Common myeloid progenitor, CD34-positive (primary cell): ENCODE measurements around the gene COPRS. TPM values are rescaled to one million over a fixed set of nuclear protein-coding genes. Genes with fewer than 3 reads are reported as not detected.

Experiments used
- CTCF ChIA-PET: fragments of 350-600 bp; sonication (Branson Sonifier 250); formaldehyde crosslinking; loops from one replicate; lab custom pipeline; 2021; ENCODE audit warnings: antibody characterized with exemption; lab: Charles Lee
- POLR2A ChIA-PET: fragments of 350-600 bp; sonication (Branson Sonifier 250); formaldehyde crosslinking; loops from one replicate; lab custom pipeline; 2021; ENCODE audit warnings: antibody characterized with exemption; lab: Charles Lee
- DNase-seq, 3 donors: peaks; one replicate each; pipeline versions ENCODE4 v3.0.0 to v3.0.0-alpha.2; 2013
- H3K27ac ChIP-seq, 2 experiments: 1 replicate in 1 of 2; 2 replicates in 1 of 2; pipeline ENCODE4 v1.7.0; 2013; ENCODE audit warnings: inconsistent platforms in 2 of 2, low read length in 2 of 2, mild to moderate bottlenecking in 2 of 2, low read depth in 1 of 2, moderate library complexity in 1 of 2; ENCODE audit not compliant: severe bottlenecking in 2 of 2, insufficient read depth in 1 of 2, poor library complexity in 1 of 2
- H3K27me3 ChIP-seq, 5 experiments: replicated peaks in 2 of 5; 1 replicate in 3 of 5; 2 replicates in 2 of 5; pipeline versions ENCODE4 v1.6.1 to v1.7.0; 2013; ENCODE audit warnings: low read length in 4 of 5, mild to moderate bottlenecking in 2 of 5, moderate library complexity in 2 of 5, inconsistent platforms in 1 of 5; ENCODE audit not compliant: insufficient read depth in 5 of 5, control insufficient read depth in 4 of 5
- H3K36me3 ChIP-seq, 4 experiments: 1 replicate in 2 of 4; 2 replicates in 2 of 4; pipeline versions ENCODE4 v1.6.1 to v1.7.0; 2013; ENCODE audit warnings: low read length in 3 of 4, control low read depth in 1 of 4, mild to moderate bottlenecking in 1 of 4; ENCODE audit not compliant: control insufficient read depth in 4 of 4, insufficient read depth in 4 of 4
- H3K4me1 ChIP-seq, 4 experiments: 1 replicate in 3 of 4; 2 replicates in 1 of 4; pipeline versions ENCODE4 v1.6.1 to v1.7.1; 2013; ENCODE audit warnings: low read length in 3 of 4, mild to moderate bottlenecking in 3 of 4, control low read depth in 1 of 4, inconsistent platforms in 1 of 4, moderate library complexity in 1 of 4; ENCODE audit not compliant: control insufficient read depth in 4 of 4, insufficient read depth in 4 of 4; ENCODE audit errors: control extremely low read depth in 1 of 4
- H3K4me3 ChIP-seq, 7 experiments: 1 replicate in 4 of 7; 2 replicates in 3 of 7; pipeline versions ENCODE4 v1.5.1 to v1.7.0; 2013; ENCODE audit warnings: mild to moderate bottlenecking in 7 of 7, low read length in 6 of 7, moderate library complexity in 6 of 7, inconsistent platforms in 2 of 7, low read depth in 2 of 7, control low read depth in 1 of 7; ENCODE audit not compliant: insufficient read depth in 4 of 7, control insufficient read depth in 1 of 7; ENCODE audit errors: extremely low read depth in 1 of 7
- H3K9me3 ChIP-seq, 5 experiments: 1 replicate in 4 of 5; 2 replicates in 1 of 5; pipeline versions ENCODE4 v1.6.1 to v1.7.1; 2013; ENCODE audit warnings: low read length in 4 of 5, mild to moderate bottlenecking in 2 of 5, inconsistent platforms in 1 of 5, low read depth in 1 of 5, moderate library complexity in 1 of 5; ENCODE audit not compliant: control insufficient read depth in 4 of 5, insufficient read depth in 2 of 5; ENCODE audit errors: control extremely low read depth in 1 of 5
- WGBS: methylation state at CpG from one replicate; pipeline ENCODE4 v1.1.5; 2013; ENCODE audit not compliant: insufficient coverage; 5-methylcytosine and 5-hydroxymethylcytosine counted together
- polyA plus RNA-seq: library from polyadenylated mRNA; unstranded; fragments of 120-200 nt; gene quantifications from one replicate; pipeline ENCODE4 v1.2.1, GENCODE V29; 2013

Gene COPRS, protein sequence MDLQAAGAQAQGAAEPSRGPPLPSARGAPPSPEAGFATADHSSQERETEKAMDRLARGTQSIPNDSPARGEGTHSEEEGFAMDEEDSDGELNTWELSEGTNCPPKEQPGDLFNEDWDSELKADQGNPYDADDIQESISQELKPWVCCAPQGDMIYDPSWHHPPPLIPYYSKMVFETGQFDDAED
- polyA plus RNA-seq, result 19.6 TPM

DNA sequence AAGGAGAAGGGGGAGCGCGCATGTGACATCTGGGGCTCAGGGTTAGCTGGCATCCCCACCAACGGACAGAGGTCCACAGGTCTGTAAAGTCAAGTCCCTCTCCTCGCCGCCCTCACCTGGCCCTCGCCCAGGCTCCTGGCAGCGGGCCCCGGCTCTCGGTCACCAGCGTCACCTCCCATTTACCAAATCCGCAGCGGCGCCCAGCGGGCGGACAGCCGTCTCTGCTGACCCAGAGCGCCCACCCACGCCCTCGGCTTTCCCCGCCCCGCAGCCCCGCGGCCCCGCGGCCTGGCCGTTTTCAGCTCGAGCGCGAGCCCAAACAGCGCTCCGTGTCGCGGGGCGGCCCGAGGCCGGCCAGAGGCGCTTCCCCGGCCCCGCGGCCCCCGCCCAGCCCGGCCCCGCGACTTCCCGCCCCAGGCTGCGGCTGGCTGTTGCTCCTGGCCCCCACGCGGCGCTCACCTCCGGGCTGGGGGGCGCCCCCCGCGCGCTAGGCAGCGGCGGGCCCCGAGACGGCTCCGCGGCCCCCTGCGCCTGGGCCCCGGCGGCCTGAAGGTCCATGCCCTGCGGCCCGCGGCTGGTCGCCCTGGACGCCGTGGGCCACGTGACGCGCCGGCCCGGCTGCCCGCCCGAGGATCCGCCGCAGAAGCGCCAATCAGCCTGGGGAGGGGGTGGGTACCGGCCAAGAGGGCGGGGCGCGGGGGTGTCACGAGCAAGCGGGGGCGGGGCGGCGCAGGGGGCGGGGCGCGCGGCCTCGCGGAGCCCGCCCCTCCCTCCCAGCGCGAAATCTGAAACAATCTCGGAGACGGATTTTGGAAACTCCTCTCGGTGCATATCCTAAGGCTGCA is at the start of gene COPRS:
COPRS (minus strand) TSS at position 603 of the 845 bp plus-strand sequence; CDS start at position 558, 45 bp downstream.
- Histone ChIP-seq H3K9me3 (no peaks in the 10 kb centered on the region), H3K27ac (no peak within 1 kb of the TSS), H3K36me3 (peaks cover 8 to 29% (median 18%) of the 10 kb centered on the region in 4 experiments), H3K27me3 (no peaks in the 10 kb centered on the region), H3K4me1 (peaks cover 0 to 21% (median 15%) of the 10 kb centered on the region in 4 experiments), H3K4me3 (peak within 1 kb of the TSS; percentile 58 to 81 (median 76))
- POLR2A ChIA-PET, result no interaction called here
- peak; percentile 73 to 82 (median 78) for DNase-seq
- CTCF ChIA-PET, result interaction anchor here (1.5 kb wide), 1 partner anchor 13 kb away, joined by 3 read pairs; no protein-coding TSS in a partner anchor
- 0% methylated on average over 43 of the region's 100 CpGs for WGBS

DNA sequence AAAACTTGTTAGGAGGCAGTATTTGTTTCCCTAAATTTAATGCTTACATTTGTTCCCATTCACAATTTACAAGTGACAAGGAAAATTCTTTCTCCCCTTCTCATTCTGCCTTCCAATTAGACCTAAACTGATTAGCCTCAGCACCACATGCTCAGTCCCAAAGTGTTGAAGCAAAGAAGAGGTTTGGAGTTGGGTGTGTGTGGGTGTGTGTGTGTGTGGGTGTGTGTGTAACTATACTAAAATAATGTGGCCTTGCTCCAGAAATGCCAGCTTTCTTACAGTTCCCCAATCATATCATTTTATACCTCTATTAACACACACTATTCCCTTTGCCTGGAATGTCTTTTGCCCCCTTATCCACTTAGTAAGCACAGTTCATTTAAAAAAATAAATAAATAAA is 49.3 kb upstream of the COPRS start:
- ChIA-PET POLR2A (interaction anchor here (0.6 kb wide), 1 partner anchor 25 kb away, joined by 3 read pairs; no protein-coding TSS in a partner anchor), CTCF (interaction anchor here (1.1 to 1.7 kb wide), 3 partner anchors 9 to 66 kb away, joined by 3 to 5 read pairs (median 3); no protein-coding TSS in a partner anchor)
- H3K27ac ChIP-seq, result no peak overlapping the region
- no peak overlapping the region for H3K4me3 ChIP-seq
- H3K36me3 ChIP-seq, result no peaks in the 10 kb centered on the region
- H3K27me3 ChIP-seq, result no peaks in the 10 kb centered on the region
- no peaks in the 10 kb centered on the region for H3K9me3 ChIP-seq
- peaks cover 3 to 27% (median 19%) of the 10 kb centered on the region in 4 experiments for H3K4me1 ChIP-seq
- DNase-seq, result peak in 1 of 3 donors; percentile 18

DNA sequence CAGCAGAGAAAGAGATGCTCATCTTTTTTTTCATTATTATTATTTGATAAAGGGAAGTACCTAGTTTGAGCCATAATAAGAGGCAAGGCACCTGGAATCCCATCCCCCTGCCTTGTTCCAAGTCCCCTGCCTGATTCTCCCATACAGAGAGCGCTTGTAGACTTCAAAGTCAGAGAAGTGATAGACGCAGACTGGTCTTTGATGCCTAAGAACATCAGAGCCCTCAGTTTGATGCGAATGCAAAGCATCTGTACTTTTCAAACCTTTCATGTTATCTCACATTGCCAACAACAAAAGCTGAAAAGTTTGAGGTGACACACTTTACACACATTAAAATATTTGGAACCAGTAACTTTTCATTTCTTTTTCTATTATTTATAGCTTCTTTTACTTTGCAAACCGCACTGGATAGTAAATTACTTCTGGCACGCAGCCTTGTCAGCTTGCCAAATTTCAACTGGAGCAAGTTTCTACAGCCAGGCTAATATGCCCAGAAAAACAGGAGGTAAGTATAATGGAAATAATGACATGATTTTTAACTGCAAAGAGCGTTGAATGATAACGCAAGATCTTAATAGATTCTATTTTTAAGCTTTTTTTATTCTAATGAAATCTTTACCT is 48.4 kb upstream of the COPRS start:
- CTCF ChIA-PET, result interaction anchor here (0.9 kb wide), 1 partner anchor 28 kb away, joined by 3 read pairs; no protein-coding TSS in a partner anchor
- Histone ChIP-seq H3K4me1 (peaks cover 3 to 28% (median 20%) of the 10 kb centered on the region in 4 experiments), H3K36me3 (no peaks in the 10 kb centered on the region), H3K27me3 (no peaks in the 10 kb centered on the region), H3K4me3 (peak overlapping the region in 4 of 7 experiments; percentile 31 to 64 (median 48)), H3K27ac (peak overlapping the region; percentile 4 to 61), H3K9me3 (no peaks in the 10 kb centered on the region)
- DNase-seq, result peak; percentile 67 to 87 (median 86)
- WGBS, result 5% methylated on average over 4 of the region's 7 CpGs
- POLR2A ChIA-PET, result no interaction called here

DNA sequence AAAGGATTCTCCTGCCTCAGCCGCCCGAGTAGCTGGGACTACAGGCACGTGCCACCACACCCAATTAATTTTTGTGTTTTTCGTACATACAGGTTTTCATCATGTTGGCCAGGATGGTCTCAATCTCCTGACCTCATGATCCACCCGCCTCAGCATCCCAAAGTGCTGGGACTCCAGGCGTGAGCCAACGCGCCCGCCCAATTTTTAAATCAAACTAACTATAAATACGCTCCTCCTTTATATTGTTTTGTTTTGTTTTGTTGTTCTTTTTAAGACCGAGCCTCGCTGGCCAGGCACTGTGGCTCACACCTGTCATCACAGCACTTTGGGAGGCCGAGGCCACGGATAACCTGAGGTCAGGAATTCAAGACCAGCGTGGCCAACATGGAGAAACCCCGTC is 44.4 kb upstream of the COPRS start:
- ChIA-PET POLR2A (no interaction called here), CTCF (interaction anchor here (1.4 to 2.9 kb wide), 2 partner anchors 9 to 23 kb away, joined by 4 to 11 read pairs; no protein-coding TSS in a partner anchor)
- Histone ChIP-seq H3K27ac (no peak overlapping the region), H3K4me1 (peaks cover 11 to 34% (median 27%) of the 10 kb centered on the region in 4 experiments), H3K9me3 (no peaks in the 10 kb centered on the region), H3K36me3 (peaks cover 4 to 11% (median 8%) of the 10 kb centered on the region in 4 experiments), H3K4me3 (no peak overlapping the region), H3K27me3 (no peaks in the 10 kb centered on the region)
- DNase-seq, result no peak
- 100% methylated on average over 7 of the region's 16 CpGs for WGBS

DNA sequence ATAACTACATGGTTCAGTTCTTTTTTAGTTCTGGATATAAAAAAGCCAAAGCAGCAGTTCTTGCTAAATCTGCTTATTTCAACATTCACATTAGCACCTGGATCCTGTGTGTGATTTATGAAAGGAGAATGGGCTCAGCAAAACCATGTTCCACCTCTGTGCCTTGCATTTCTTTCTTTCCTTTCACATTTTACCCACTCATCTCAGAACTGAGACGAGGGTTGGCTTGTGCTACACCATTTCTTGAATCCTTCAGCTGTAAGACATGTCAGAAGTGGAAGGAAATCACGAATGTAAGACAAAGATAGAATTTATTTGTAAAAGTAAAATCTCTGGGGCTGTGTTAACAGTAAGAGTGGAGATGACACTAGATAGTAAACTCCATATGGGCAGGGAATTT is 43.6 kb upstream of the COPRS start:
- no peaks in the 10 kb centered on the region for H3K27me3 ChIP-seq
- 57% methylated on average over 1 of the region's 2 CpGs for WGBS
- DNase-seq, result no peak
- CTCF ChIA-PET, result interaction anchor here (2.7 to 2.9 kb wide), 2 partner anchors 10 to 16 kb away, joined by 9 to 11 read pairs; no protein-coding TSS in a partner anchor
- no peak overlapping the region for H3K27ac ChIP-seq
- peak overlapping the region in 1 of 7 experiments; percentile 24 for H3K4me3 ChIP-seq
- no peaks in the 10 kb centered on the region for H3K9me3 ChIP-seq
- POLR2A ChIA-PET, result no interaction called here
- H3K4me1 ChIP-seq, result peaks cover 8 to 27% (median 20%) of the 10 kb centered on the region in 4 experiments
- H3K36me3 ChIP-seq, result peaks cover 6 to 18% (median 13%) of the 10 kb centered on the region in 4 experiments

DNA sequence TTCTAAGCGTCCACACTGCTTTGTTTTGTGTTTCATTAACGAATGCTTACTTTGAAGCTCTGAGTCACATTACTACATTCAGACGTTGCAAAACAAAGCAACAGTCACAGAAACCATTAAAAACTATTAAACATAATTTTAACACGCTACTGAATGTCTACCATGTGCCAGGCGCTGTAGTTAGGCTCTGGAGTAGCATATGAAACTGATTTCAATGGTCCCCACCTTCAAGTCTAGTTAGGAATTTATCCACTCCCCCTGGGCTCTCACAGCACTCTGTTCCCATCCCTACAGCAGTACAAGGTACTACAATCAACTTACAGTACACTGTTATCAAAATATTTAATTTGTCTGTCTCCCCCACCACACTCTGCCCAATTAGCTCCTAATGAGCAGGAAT is 41.8 kb upstream of the COPRS start:
- Histone ChIP-seq H3K4me1 (peaks cover 6 to 18% (median 12%) of the 10 kb centered on the region in 4 experiments), H3K27me3 (no peaks in the 10 kb centered on the region), H3K36me3 (peaks cover 12 to 35% (median 23%) of the 10 kb centered on the region in 4 experiments), H3K9me3 (no peaks in the 10 kb centered on the region), H3K4me3 (peak overlapping the region; percentile 85 to 100 (median 94)), H3K27ac (peak overlapping the region; percentile 78 to 85)
- CTCF ChIA-PET, result interaction anchor here (0.6 to 2.7 kb wide), 5 partner anchors 9 to 342 kb away, joined by 3 to 17 read pairs (median 7); no protein-coding TSS in a partner anchor
- POLR2A ChIA-PET, result interaction anchor here (1.8 kb wide), 1 partner anchor 11 kb away, joined by 7 read pairs; no protein-coding TSS in a partner anchor
- peak in 1 of 3 donors; percentile 37 for DNase-seq
- 25% methylated on average over 5 of the region's 5 CpGs for WGBS
